GM23338 (cell line): Measurements from ENCODE around the gene CALCB. TPM values are rescaled to one million over a fixed set of nuclear protein-coding genes. Genes with fewer than 3 reads are reported as not detected.

Experiments
- ATAC-seq: fragments of 200-7000 bp; cut with Tn5 transposase; 3 replicates; pipeline ENCODE4 v1.9.1; 2020
- DNase-seq: peaks from one replicate; pipeline ENCODE4 v3.0.0-alpha.2; 2015; ENCODE audit warnings: low spot score
- H2AFZ ChIP-seq: fragments of 200-600 bp; sonication (generic); 2 replicates; pipeline ENCODE4 v1.8.0; 2016; ENCODE audit warnings: antibody characterized with exemption, mild to moderate bottlenecking, moderate library complexity
- H3F3A ChIP-seq: fragments of 200-600 bp; sonication (generic); replicated peaks from 2 replicates; pipeline ENCODE4 v1.8.0; 2017; ENCODE audit warnings: antibody characterized with exemption, mixed run types, low read depth
- H3K27ac ChIP-seq: fragments of 200-600 bp; sonication (generic); 2 replicates; pipeline ENCODE4 v1.6.1; 2016; ENCODE audit warnings: low read depth
- H3K27me3 ChIP-seq: fragments of 200-600 bp; sonication (generic); 2 replicates; pipeline ENCODE4 v1.8.0; 2016; ENCODE audit warnings: mild to moderate bottlenecking, mixed run types, moderate library complexity; ENCODE audit not compliant: insufficient read depth
- H3K36me3 ChIP-seq: fragments of 200-600 bp; sonication (generic); 2 replicates; pipeline ENCODE4 v1.8.0; 2016; ENCODE audit warnings: mild to moderate bottlenecking; ENCODE audit not compliant: insufficient read depth
- H3K4me1 ChIP-seq: fragments of 200-600 bp; sonication (generic); 2 replicates; pipeline ENCODE4 v1.8.0; 2016; ENCODE audit warnings: mild to moderate bottlenecking, moderate library complexity; ENCODE audit not compliant: insufficient read depth
- H3K4me2 ChIP-seq: fragments of 200-600 bp; sonication (generic); 2 replicates; pipeline ENCODE4 v1.7.1; 2017; ENCODE audit warnings: mixed run types
- H3K4me3 ChIP-seq: fragments of 200-600 bp; sonication (generic); 2 replicates; pipeline ENCODE4 v1.6.1; 2016; ENCODE audit warnings: mixed run types
- H3K79me2 ChIP-seq: fragments of 200-600 bp; sonication (generic); replicated peaks from 2 replicates; pipeline ENCODE4 v1.8.0; 2017; ENCODE audit warnings: mild to moderate bottlenecking; ENCODE audit not compliant: insufficient read depth
- H3K9me2 ChIP-seq: fragments of 200-600 bp; sonication (generic); 2 replicates; pipeline ENCODE4 v1.8.0; 2017; ENCODE audit not compliant: insufficient read depth
- H4K20me1 ChIP-seq: fragments of 200-600 bp; sonication (generic); replicated peaks from 2 replicates; pipeline ENCODE4 v1.8.0; 2017; ENCODE audit warnings: mild to moderate bottlenecking; ENCODE audit not compliant: insufficient read depth
- H3K27ac Mint-ChIP-seq: 2 replicates; pipeline ENCODE4 v1.8.0; 2020; ENCODE audit warnings: inconsistent platforms, mild to moderate bottlenecking, moderate library complexity, mixed read lengths
- H3K27me3 Mint-ChIP-seq: 3 replicates; pipeline ENCODE4 v1.8.0; 2022; ENCODE audit warnings: low read depth, mild to moderate bottlenecking, moderate library complexity, mixed read lengths, inconsistent platforms; ENCODE audit not compliant: insufficient read depth, poor library complexity
- H3K36me3 Mint-ChIP-seq: 3 replicates; pipeline ENCODE4 v1.8.0; 2021; ENCODE audit warnings: low read depth, mild to moderate bottlenecking, inconsistent platforms, moderate library complexity, mixed read lengths
- H3K4me1 Mint-ChIP-seq: 3 replicates; pipeline ENCODE4 v1.8.0; 2020; ENCODE audit warnings: mild to moderate bottlenecking, inconsistent platforms, mixed read lengths
- H3K4me3 Mint-ChIP-seq: 3 replicates; pipeline ENCODE4 v1.8.0; 2021; ENCODE audit warnings: moderate library complexity, mild to moderate bottlenecking, inconsistent platforms, mixed read lengths
- H3K9me3 Mint-ChIP-seq: 3 replicates; pipeline ENCODE4 v1.8.0; 2020; ENCODE audit warnings: moderate library complexity, mild to moderate bottlenecking, inconsistent platforms, mixed read lengths
- CREB1 ChIP-seq: fragments of 250-450 bp; sonication (Bioruptor Pico); IDR thresholded peaks from 2 replicates; pipeline ENCODE4 v1.5.0; 2020; ENCODE audit warnings: low read depth, mild to moderate bottlenecking, moderate library complexity
- CTCF ChIP-seq, 2 experiments: fragments of 200-600 bp in 1 of 2; sonication (generic) in 1 of 2; conservative IDR thresholded peaks; 2 replicates each; pipeline versions ENCODE4 v1.5.1 to v1.6.1; 2016 to 2017; ENCODE audit warnings: antibody characterized with exemption in 2 of 2, low read depth in 2 of 2, mild to moderate bottlenecking in 2 of 2, moderate library complexity in 1 of 2
- POLR2AphosphoS5 ChIP-seq: IDR thresholded peaks from 2 replicates; pipeline ENCODE4 v1.6.1; 2016; ENCODE audit warnings: antibody characterized with exemption, low read depth
- STAT1 ChIP-seq: IDR thresholded peaks from one replicate; pipeline ENCODE4 v1.6.1; 2016; ENCODE audit warnings: antibody characterized with exemption; ENCODE audit not compliant: unreplicated experiment
- ZNF114 ChIP-seq: fragments of 250-450 bp; sonication (Bioruptor Pico); IDR thresholded peaks from 2 replicates; pipeline ENCODE4 v1.5.0; 2020; ENCODE audit warnings: mild to moderate bottlenecking, moderate library complexity
- ZNF331 ChIP-seq: fragments of 250-450 bp; sonication (Bioruptor Pico); IDR thresholded peaks from 2 replicates; pipeline ENCODE4 v1.5.0; 2020; ENCODE audit warnings: low read depth, mild to moderate bottlenecking, moderate library complexity
- polyA plus RNA-seq: library from polyadenylated mRNA; unstranded; fragments of >200 nt; fragmentation: Nextera tagmentation; extraction: Ambion mirVana; gene quantifications from 2 replicates; pipeline ENCODE4 v1.2.1, GENCODE V29; 2016
- total RNA-seq: library from RNA; depleted of rRNA; stranded (reverse); fragments of >200 nt; shearing (Covaris generic); gene quantifications from 2 replicates; pipeline ENCODE4 v1.2.3, GENCODE V29; 2014
- TF ChIP-seq, protein P1 (sequence below): fragments of 250-450 bp; sonication (Bioruptor Pico); IDR thresholded peaks from 2 replicates; pipeline ENCODE4 v1.5.0; 2020; ENCODE audit warnings: mild to moderate bottlenecking, moderate library complexity

The CALCB gene
- total and polyA plus RNA-seq, 2 experiments from 2014 or later = 7.9 to 9.5 TPM

DNA sequence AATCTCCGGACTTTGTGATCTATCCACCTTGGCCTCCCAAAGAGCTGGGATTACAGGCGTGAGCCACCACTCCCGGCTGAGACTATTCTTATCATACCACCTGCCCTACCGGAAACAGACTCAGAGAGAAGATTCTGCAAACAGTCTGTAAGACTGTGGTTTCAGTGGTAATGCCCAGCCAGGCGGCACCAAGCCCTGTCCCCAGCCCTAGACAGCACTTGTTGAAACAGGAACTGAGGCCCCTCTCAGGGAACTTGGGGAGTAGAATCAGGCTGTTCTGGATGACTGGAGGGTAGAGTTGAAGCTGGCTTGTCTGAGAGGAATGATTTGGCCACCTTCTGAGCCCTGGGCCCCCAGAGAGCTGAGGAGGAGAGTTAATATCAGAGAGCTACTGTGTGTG, 40.0 kb downstream of the CALCB start (continued):
- TF ChIP-seq, protein P1, sequence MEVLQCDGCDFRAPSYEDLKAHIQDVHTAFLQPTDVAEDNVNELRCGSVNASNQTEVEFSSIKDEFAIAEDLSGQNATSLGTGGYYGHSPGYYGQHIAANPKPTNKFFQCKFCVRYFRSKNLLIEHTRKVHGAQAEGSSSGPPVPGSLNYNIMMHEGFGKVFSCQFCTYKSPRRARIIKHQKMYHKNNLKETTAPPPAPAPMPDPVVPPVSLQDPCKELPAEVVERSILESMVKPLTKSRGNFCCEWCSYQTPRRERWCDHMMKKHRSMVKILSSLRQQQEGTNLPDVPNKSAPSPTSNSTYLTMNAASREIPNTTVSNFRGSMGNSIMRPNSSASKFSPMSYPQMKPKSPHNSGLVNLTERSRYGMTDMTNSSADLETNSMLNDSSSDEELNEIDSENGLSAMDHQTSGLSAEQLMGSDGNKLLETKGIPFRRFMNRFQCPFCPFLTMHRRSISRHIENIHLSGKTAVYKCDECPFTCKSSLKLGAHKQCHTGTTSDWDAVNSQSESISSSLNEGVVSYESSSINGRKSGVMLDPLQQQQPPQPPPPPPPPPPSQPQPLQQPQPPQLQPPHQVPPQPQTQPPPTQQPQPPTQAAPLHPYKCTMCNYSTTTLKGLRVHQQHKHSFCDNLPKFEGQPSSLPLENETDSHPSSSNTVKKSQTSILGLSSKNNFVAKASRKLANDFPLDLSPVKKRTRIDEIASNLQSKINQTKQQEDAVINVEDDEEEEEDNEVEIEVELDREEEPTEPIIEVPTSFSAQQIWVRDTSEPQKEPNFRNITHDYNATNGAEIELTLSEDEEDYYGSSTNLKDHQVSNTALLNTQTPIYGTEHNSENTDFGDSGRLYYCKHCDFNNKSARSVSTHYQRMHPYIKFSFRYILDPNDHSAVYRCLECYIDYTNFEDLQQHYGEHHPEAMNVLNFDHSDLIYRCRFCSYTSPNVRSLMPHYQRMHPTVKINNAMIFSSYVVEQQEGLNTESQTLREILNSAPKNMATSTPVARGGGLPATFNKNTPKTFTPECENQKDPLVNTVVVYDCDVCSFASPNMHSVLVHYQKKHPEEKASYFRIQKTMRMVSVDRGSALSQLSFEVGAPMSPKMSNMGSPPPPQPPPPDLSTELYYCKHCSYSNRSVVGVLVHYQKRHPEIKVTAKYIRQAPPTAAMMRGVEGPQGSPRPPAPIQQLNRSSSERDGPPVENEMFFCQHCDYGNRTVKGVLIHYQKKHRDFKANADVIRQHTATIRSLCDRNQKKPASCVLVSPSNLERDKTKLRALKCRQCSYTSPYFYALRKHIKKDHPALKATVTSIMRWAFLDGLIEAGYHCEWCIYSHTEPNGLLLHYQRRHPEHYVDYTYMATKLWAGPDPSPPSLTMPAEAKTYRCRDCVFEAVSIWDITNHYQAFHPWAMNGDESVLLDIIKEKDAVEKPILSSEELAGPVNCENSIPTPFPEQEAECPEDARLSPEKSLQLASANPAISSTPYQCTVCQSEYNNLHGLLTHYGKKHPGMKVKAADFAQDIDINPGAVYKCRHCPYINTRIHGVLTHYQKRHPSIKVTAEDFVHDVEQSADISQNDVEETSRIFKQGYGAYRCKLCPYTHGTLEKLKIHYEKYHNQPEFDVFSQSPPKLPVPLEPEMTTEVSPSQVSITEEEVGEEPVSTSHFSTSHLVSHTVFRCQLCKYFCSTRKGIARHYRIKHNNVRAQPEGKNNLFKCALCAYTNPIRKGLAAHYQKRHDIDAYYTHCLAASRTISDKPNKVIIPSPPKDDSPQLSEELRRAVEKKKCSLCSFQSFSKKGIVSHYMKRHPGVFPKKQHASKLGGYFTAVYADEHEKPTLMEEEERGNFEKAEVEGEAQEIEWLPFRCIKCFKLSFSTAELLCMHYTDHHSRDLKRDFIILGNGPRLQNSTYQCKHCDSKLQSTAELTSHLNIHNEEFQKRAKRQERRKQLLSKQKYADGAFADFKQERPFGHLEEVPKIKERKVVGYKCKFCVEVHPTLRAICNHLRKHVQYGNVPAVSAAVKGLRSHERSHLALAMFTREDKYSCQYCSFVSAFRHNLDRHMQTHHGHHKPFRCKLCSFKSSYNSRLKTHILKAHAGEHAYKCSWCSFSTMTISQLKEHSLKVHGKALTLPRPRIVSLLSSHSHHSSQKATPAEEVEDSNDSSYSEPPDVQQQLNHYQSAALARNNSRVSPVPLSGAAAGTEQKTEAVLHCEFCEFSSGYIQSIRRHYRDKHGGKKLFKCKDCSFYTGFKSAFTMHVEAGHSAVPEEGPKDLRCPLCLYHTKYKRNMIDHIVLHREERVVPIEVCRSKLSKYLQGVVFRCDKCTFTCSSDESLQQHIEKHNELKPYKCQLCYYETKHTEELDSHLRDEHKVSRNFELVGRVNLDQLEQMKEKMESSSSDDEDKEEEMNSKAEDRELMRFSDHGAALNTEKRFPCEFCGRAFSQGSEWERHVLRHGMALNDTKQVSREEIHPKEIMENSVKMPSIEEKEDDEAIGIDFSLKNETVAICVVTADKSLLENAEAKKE = no peak
- TF ChIP-seq ZNF331 (CRISPR knock-in tag) = no peak
- TF ChIP-seq ZNF114 (CRISPR knock-in tag) = no peak
- TF ChIP-seq STAT1 = no peak

DNA sequence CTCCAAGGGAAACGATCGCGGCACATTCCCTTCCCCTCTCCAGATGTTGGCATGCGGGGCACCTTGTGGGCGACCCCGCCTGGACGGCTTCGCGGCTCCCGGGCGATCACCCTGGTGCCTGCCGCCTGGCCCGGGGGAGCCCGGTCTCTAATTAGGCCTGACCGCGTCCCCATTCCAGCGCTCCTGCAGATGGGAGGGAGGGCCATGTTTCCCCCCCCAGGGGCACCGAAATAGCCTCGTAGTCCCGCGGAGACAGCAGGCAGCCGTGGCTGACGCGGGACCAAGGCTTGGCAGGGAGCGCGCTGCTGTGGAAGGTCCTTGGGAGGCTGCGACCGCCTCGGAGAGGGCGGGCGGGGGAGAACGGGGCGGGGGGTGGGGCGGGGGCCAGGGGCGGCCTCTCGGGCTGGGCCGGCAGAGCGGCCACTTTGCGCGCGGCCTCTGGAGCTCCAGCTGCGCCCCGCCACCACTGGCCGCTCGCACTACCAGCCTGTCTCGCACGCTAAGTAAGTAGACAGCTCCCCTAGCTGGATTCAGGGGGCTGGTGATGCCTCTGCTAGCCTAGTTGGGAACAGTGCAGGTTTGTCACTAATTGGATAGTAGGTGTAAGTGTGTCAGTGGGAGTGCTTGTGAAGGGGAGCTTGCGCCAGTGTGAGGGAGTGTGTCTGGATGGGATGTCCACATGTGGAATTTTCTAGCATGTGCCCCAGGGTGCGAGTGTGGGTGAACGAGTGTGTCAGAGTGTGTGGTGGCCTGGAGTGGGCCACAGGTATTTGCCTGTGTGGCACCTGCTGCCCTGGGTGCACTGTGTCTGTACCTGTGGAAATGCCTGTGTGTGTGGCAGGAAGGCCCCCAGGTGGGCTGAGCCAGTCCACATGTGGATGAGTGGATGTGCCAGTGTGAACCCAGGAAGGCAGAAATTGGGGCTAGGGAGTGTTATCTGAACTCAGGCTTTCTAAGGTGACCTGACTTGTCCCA, 41.4 kb downstream of the CALCB start, which contains the start of gene INSC:
TSS of gene INSC (plus strand) at position 423 of the 975 bp plus-strand sequence. CDS start 34,252 bp downstream, outside the sequence.
- H3K4me1 Mint-ChIP-seq = peaks cover 11% of the 10 kb centered on the region
- H3K27me3 ChIP-seq = peaks cover 31% of the 10 kb centered on the region
- H4K20me1 ChIP-seq = no peaks in the 10 kb centered on the region
- DNase-seq = peak; percentile 74
- TF ChIP-seq ZNF114 (CRISPR knock-in tag) (no peak), CTCF (conservative IDR thresholded peaks at IDR 0.05; ENCODE audit: low read depth in 2 of 2) (peak in 1 of 2 experiments; percentile 36; a peak in 3 of 4 replicates), CREB1 (no peak), STAT1 (no peak), POLR2AphosphoS5 (no peak)
- H3F3A ChIP-seq = no peaks in the 10 kb centered on the region
- ATAC-seq = peak; percentile 91
- no peaks in the 10 kb centered on the region for H3K36me3 ChIP-seq
- peak within 1 kb of the TSS; percentile 90 for H3K4me2 ChIP-seq
- H3K27ac ChIP-seq = no peak within 1 kb of the TSS
- H3K4me3 Mint-ChIP-seq = peak within 1 kb of the TSS; percentile 67
- H3K9me3 Mint-ChIP-seq = no peaks in the 10 kb centered on the region
- H3K9me2 ChIP-seq = 0 out of 2 replicates have a peak, but pooled peaks cover 3% of the 10 kb centered on the region
- H3K4me1 ChIP-seq = 0 out of 2 replicates have a peak, but pooled peaks cover 6% of the 10 kb centered on the region
- H3K79me2 ChIP-seq = no peaks in the 10 kb centered on the region
- H3K27me3 Mint-ChIP-seq = peaks cover 30% of the 10 kb centered on the region
- H3K4me3 ChIP-seq = peak within 1 kb of the TSS; percentile 66
- H3K27ac Mint-ChIP-seq = no peak within 1 kb of the TSS
- H2AFZ ChIP-seq = peak within 1 kb of the TSS; percentile 92
- H3K36me3 Mint-ChIP-seq = no peaks in the 10 kb centered on the region
